HEK293T (cell line): ENCODE measurements around the gene BDKRB1.

Source experiments
- BHLHE40 ChIP-seq: fragments of 450-650 bp; IDR thresholded peaks from 2 replicates; pipeline ENCODE4 v1.6.1; 2016; ENCODE audit warnings: mild to moderate bottlenecking, moderate library complexity, borderline replicate concordance
- CTBP1 ChIP-seq: fragments of 450-650 bp; IDR thresholded peaks from 2 replicates; pipeline ENCODE4 v1.6.1; 2016; ENCODE audit warnings: borderline replicate concordance
- ELF4 ChIP-seq: fragments of 450-650 bp; IDR thresholded peaks from 2 replicates; pipeline ENCODE4 v1.6.1; 2017; ENCODE audit warnings: antibody characterized with exemption
- FOXA1 ChIP-seq: fragments of 450-650 bp; IDR thresholded peaks from 2 replicates; pipeline ENCODE4 v1.6.1; 2016; ENCODE audit warnings: mild to moderate bottlenecking
- FOXK2 ChIP-seq: fragments of 450-650 bp; IDR thresholded peaks from 2 replicates; pipeline ENCODE4 v1.6.1; 2016; ENCODE audit warnings: mild to moderate bottlenecking
- FOXM1 ChIP-seq: fragments of 450-650 bp; IDR thresholded peaks from 2 replicates; pipeline ENCODE4 v1.6.1; 2017; ENCODE audit warnings: mild to moderate bottlenecking, borderline replicate concordance
- HDGF ChIP-seq: fragments of 450-650 bp; IDR thresholded peaks from 2 replicates; pipeline ENCODE4 v1.6.1; 2017; ENCODE audit warnings: antibody characterized with exemption, borderline replicate concordance
- L3MBTL2 ChIP-seq: fragments of 450-650 bp; conservative IDR thresholded peaks from 2 replicates; pipeline ENCODE4 v1.6.1; 2016; ENCODE audit warnings: mild to moderate bottlenecking
- SP1 ChIP-seq: fragments of 450-650 bp; IDR thresholded peaks from 2 replicates; pipeline ENCODE4 v1.6.1; 2017
- SUZ12 ChIP-seq: fragments of 450-650 bp; IDR thresholded peaks from 2 replicates; pipeline ENCODE4 v1.6.1; 2016; ENCODE audit warnings: mild to moderate bottlenecking
- TARDBP ChIP-seq: fragments of 450-650 bp; IDR thresholded peaks from 2 replicates; pipeline ENCODE4 v1.6.1; 2016
- ZNF384 ChIP-seq: fragments of 450-650 bp; IDR thresholded peaks from 2 replicates; pipeline ENCODE4 v1.6.1; 2016
- TF ChIP-seq, protein P1 (sequence below): fragments of 450-650 bp; IDR thresholded peaks from 2 replicates; pipeline ENCODE4 v1.6.1; 2016

DNA sequence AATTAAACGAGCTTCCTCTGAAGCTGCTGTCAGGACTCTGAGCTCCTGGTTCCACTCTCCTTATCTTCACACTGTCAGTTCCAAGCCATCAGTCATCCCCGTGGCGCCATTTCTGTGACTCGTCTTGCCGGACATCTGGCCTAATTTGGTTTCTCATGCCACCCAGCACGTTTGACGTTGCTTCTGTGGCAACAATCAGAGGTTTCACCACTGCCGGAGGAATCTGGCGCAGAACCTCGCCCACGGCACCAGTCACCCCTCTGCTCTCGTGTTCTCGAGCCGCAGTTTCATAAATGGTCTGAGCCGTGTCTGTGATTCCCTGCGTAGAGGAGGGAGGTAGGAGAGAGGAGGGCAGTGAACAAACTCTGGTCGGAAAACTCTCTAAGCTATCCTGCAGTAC, 29.7 kb downstream of the BDKRB1 start:
- TF ChIP-seq SP1, result no peak
- no peak for TF ChIP-seq ZNF384
- no peak for TF ChIP-seq TARDBP
- no peak for TF ChIP-seq SUZ12
- no peak for TF ChIP-seq ELF4
- no peak for TF ChIP-seq FOXA1
- no peak for TF ChIP-seq L3MBTL2
- TF ChIP-seq CTBP1, result no peak
- no peak for TF ChIP-seq BHLHE40
- no peak for TF ChIP-seq FOXK2
- no peak for TF ChIP-seq HDGF
- no peak for TF ChIP-seq FOXM1
- TF ChIP-seq, protein P1, sequence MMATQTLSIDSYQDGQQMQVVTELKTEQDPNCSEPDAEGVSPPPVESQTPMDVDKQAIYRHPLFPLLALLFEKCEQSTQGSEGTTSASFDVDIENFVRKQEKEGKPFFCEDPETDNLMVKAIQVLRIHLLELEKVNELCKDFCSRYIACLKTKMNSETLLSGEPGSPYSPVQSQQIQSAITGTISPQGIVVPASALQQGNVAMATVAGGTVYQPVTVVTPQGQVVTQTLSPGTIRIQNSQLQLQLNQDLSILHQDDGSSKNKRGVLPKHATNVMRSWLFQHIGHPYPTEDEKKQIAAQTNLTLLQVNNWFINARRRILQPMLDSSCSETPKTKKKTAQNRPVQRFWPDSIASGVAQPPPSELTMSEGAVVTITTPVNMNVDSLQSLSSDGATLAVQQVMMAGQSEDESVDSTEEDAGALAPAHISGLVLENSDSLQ, result no peak
